A673 (cell line): ENCODE results near the gene FERMT3. TPM values are rescaled to one million over a fixed set of nuclear protein-coding genes. Genes with fewer than 3 reads are reported as not detected.

Experiments used
- BruUV-seq: library from RNA; stranded (reverse); fragments of 400-500 nt; replicated peaks from 2 replicates; lab custom pipeline; 2021; lab: Mats Ljungman, UMichigan
- CTCF ChIA-PET: fragments of 300-600 bp; sonication (Branson Sonifier 250); formaldehyde crosslinking; loops from one replicate; lab custom pipeline; 2022; ENCODE audit warnings: antibody characterized with exemption; lab: Charles Lee
- POLR2A ChIA-PET: fragments of 300-600 bp; sonication (Branson Sonifier 250); formaldehyde crosslinking; loops from one replicate; lab custom pipeline; 2022; ENCODE audit warnings: antibody characterized with exemption; ENCODE audit not compliant: low non-redundant PET; lab: Charles Lee
- DNase-seq: peaks from one replicate; pipeline ENCODE4 v3.0.0-alpha.2; 2015; ENCODE audit warnings: low spot score
- H3K27ac ChIP-seq: fragments of 200-600 bp; sonication (generic); 2 replicates; pipeline ENCODE4 v1.5.1; 2016; ENCODE audit warnings: mixed run types, low read depth, mild to moderate bottlenecking, mixed read lengths, antibody characterized with exemption, low read length; ENCODE audit not compliant: poor library complexity, severe bottlenecking
- H3K27me3 ChIP-seq: fragments of 200-600 bp; sonication (generic); replicated peaks from 2 replicates; pipeline ENCODE4 v1.6.1; 2017; ENCODE audit warnings: mixed run types, low read depth, mild to moderate bottlenecking, mixed read lengths, antibody characterized with exemption, low read length; ENCODE audit not compliant: insufficient read depth, poor library complexity
- H3K36me3 ChIP-seq: fragments of 200-600 bp; sonication (generic); 2 replicates; pipeline ENCODE4 v1.6.1; 2016; ENCODE audit warnings: mixed run types, mild to moderate bottlenecking, mixed read lengths, antibody characterized with exemption, low read length; ENCODE audit not compliant: insufficient read depth, poor library complexity, severe bottlenecking
- H3K4me1 ChIP-seq: fragments of 200-600 bp; sonication (generic); 2 replicates; pipeline ENCODE4 v1.6.1; 2017; ENCODE audit warnings: mixed run types, mild to moderate bottlenecking, mixed read lengths, antibody characterized with exemption, low read length; ENCODE audit not compliant: insufficient read depth, poor library complexity, severe bottlenecking
- H3K4me3 ChIP-seq: fragments of 200-600 bp; sonication (generic); 2 replicates; pipeline ENCODE4 v1.5.1; 2016; ENCODE audit warnings: low read depth, mixed run types, mild to moderate bottlenecking, mixed read lengths, low read length; ENCODE audit not compliant: poor library complexity, severe bottlenecking
- H3K9me3 ChIP-seq: fragments of 200-600 bp; sonication (generic); 2 replicates; pipeline ENCODE4 v1.6.1; 2016; ENCODE audit warnings: mixed run types, low read depth, mild to moderate bottlenecking, mixed read lengths, antibody characterized with exemption, low read length; ENCODE audit not compliant: poor library complexity, severe bottlenecking
- CTCF ChIP-seq: fragments of 300-800, 200-600 bp; sonication (generic); conservative IDR thresholded peaks from 2 replicates; pipeline ENCODE4 v1.5.1; 2017; ENCODE audit warnings: low read depth, mild to moderate bottlenecking, antibody characterized with exemption, low read length, moderate library complexity, mixed read lengths
- EZH2 ChIP-seq: fragments of 200-600 bp; sonication (generic); IDR thresholded peaks from 2 replicates; pipeline ENCODE4 v1.6.1; 2017; ENCODE audit warnings: borderline replicate concordance, low read depth, mild to moderate bottlenecking, mixed read lengths, antibody characterized with exemption, low read length; ENCODE audit not compliant: poor library complexity, severe bottlenecking
- intact Hi-C: fragments of 100-400 bp; cut with micrococcal nuclease; formaldehyde crosslinking; loops from one replicate; pipeline ENCODE4 v1.10.0; 2022; ENCODE audit not compliant: unreplicated experiment
- total RNA-seq: library from RNA; stranded (reverse); gene quantifications from 2 replicates; pipeline ENCODE4 v1.2.3, GENCODE V29; 2021

Gene FERMT3
- total RNA-seq, 1 experiment from 2014 or later: 99.3 TPM

GRCh38 chr11:64266339-64266738, 59.8 kb downstream of the FERMT3 start:
- no peaks in the 10 kb centered on the region for H3K9me3 ChIP-seq
- POLR2A ChIA-PET: no interaction called here
- DNase-seq: no peak
- CTCF ChIA-PET: no interaction called here
- H3K4me1 ChIP-seq: peaks cover 9% of the 10 kb centered on the region
- no peak overlapping the region for H3K4me3 ChIP-seq
- no peak for TF ChIP-seq EZH2
- TF ChIP-seq CTCF: no peak
- intact Hi-C loops: no loop called here
- BruUV-seq: no TSS peak
- no peak overlapping the region for H3K27ac ChIP-seq
- peaks cover 42% of the 10 kb centered on the region for H3K36me3 ChIP-seq
- no peaks in the 10 kb centered on the region for H3K27me3 ChIP-seq

GRCh38 chr11:64267207-64267945, 60.9 kb downstream of the FERMT3 start:
- Histone ChIP-seq H3K4me1 (peaks cover 16% of the 10 kb centered on the region), H3K27me3 (no peaks in the 10 kb centered on the region), H3K9me3 (no peaks in the 10 kb centered on the region), H3K36me3 (peaks cover 33% of the 10 kb centered on the region), H3K27ac (no peak overlapping the region), H3K4me3 (no peak overlapping the region)
- POLR2A ChIA-PET: interaction anchor here (0.7 kb wide), 1 partner anchor 57 kb away, joined by 3 read pairs; no protein-coding TSS in a partner anchor
- intact Hi-C loops: no loop called here
- no peak for TF ChIP-seq CTCF
- CTCF ChIA-PET: interaction anchor here (0.6 kb wide), 2 partner anchors 16 to 377 kb away, joined by 4 to 8 read pairs; no protein-coding TSS in a partner anchor
- BruUV-seq: no TSS peak
- DNase-seq: no peak

GRCh38 chr11:64268025-64268892, 61.7 kb downstream of the FERMT3 start:
- ChIA-PET POLR2A (no interaction called here), CTCF (interaction anchor here (1.7 kb wide), 1 partner anchor 87 kb away, joined by 4 read pairs; no protein-coding TSS in a partner anchor)
- TF ChIP-seq EZH2 (no peak), CTCF (no peak)
- BruUV-seq: no TSS peak
- Histone ChIP-seq H3K9me3 (no peaks in the 10 kb centered on the region), H3K27ac (peak overlapping the region; percentile 94), H3K27me3 (no peaks in the 10 kb centered on the region), H3K4me1 (peaks cover 16% of the 10 kb centered on the region), H3K4me3 (peak overlapping the region; percentile 78), H3K36me3 (peaks cover 25% of the 10 kb centered on the region)
- peak; percentile 47 for DNase-seq
- intact Hi-C loops: no loop called here
